HepG2 (cell line): ENCODE results near the gene SLC29A3.

Experiments
- AHR ChIP-seq: IDR thresholded peaks from 2 replicates; pipeline ENCODE4 v1.6.1; 2018; ENCODE audit warnings: missing genetic modification reagents, missing compliant biosample characterization
- ATF2 ChIP-seq: sonication (generic); formaldehyde crosslinking; IDR thresholded peaks from 2 replicates; pipeline ENCODE4 v1.4.0; 2020; ENCODE audit warnings: missing genetic modification reagents
- CTCF ChIP-seq: sonication (generic); formaldehyde crosslinking; IDR thresholded peaks from 2 replicates; pipeline ENCODE4 v1.5.0; 2020; ENCODE audit warnings: mild to moderate bottlenecking, missing genetic modification reagents, moderate library complexity
- NR2F1 ChIP-seq, 2 experiments: fragments of 450-650 bp in 1 of 2; formaldehyde crosslinking in 1 of 2; IDR thresholded peaks; 2 replicates each; pipeline versions ENCODE4 v1.5.0 to v1.6.1; 2016 to 2020; ENCODE audit warnings: mild to moderate bottlenecking in 1 of 2, missing compliant biosample characterization in 1 of 2, missing genetic modification reagents in 1 of 2, moderate library complexity in 1 of 2
- SMARCE1 ChIP-seq: fragments of 450-650 bp; IDR thresholded peaks from 2 replicates; pipeline ENCODE4 v1.6.1; 2017; ENCODE audit warnings: borderline replicate concordance
- SRSF1 ChIP-seq: fragments of 200-400 bp; formaldehyde crosslinking; optimal IDR thresholded peaks from 2 replicates; pipeline ENCODE3; 2017; ENCODE audit warnings: mild to moderate bottlenecking, low read depth, low read length, moderate library complexity
- ZBTB33 ChIP-seq: sonication (generic); formaldehyde crosslinking; IDR thresholded peaks from 2 replicates; pipeline ENCODE4 v1.4.0; 2020; ENCODE audit warnings: missing genetic modification reagents
- ZBTB43 ChIP-seq: sonication (generic); formaldehyde crosslinking; conservative IDR thresholded peaks from 2 replicates; pipeline ENCODE4 v1.4.0; 2020; ENCODE audit warnings: missing genetic modification reagents
- ZBTB7A ChIP-seq: sonication (generic); formaldehyde crosslinking; IDR thresholded peaks from 2 replicates; pipeline ENCODE4 v1.8.0; 2022; ENCODE audit warnings: mild to moderate bottlenecking, missing genetic modification reagents

GRCh38 chr10:71374481-71375233 lies 55.6 kb downstream of the SLC29A3 start:
- TF ChIP-seq NR2F1 (CRISPR knock-in tag; IDR thresholded peaks at IDR 0.05) (no peak), ZBTB43 (no peak), SMARCE1 (no peak), ZBTB33 (no peak), ATF2 (CRISPR knock-in tag) (no peak), ZBTB7A (CRISPR knock-in tag) (no peak), CTCF (CRISPR knock-in tag) (no peak), SRSF1 (no peak), AHR (CRISPR knock-in tag) (no peak)
